Activated CD4-positive, alpha-beta T cell treated with anti-CD3 and anti-CD28 coated beads, Interleukin-10, Interleukin-2, amounts not matched to agents 100 ng/mL and 50 ng/mL, durations not matched to agents 16 hours and 8 hours (primary cell): Measurements from ENCODE around the gene LAMA5.
A peak's percentile ranks its signal among the peaks of the same experiment; 100 is the strongest.

Experiments used
- DNase-seq: peaks from one replicate; pipeline ENCODE4 v3.0.0-alpha.2; 2020

The LAMA5 gene

DNA sequence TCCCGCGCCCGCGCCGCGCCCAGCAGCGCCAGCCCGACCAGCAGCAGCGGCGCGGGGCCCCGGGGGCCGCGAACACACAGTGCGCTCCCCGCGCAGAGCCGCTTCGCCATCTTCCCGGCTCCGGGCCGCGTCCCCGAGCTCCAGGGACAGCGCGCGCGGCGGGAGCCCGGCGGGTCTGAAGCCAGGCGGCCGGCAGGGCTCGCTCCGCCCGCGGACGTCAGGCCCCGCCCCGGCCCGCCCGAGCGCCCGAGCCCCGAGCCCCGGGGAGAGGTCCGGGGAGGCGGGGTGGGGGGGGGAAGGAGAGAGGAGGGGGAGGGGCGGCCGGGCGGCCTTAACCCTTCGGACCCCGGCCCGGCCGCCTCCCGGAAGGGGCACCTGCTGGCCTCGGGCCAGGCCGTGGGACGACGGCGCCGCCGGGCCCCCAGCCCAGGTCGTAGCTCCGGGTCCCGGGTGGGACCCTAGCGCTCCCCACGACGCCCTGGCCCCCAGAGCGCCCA, at the start of gene LAMA5:
Gene LAMA5, minus strand, starts transcription at position 177 of the 497 bp plus-strand sequence. Its CDS starts 67 bp downstream, at position 110.
- DNase-seq, result no peak

DNA sequence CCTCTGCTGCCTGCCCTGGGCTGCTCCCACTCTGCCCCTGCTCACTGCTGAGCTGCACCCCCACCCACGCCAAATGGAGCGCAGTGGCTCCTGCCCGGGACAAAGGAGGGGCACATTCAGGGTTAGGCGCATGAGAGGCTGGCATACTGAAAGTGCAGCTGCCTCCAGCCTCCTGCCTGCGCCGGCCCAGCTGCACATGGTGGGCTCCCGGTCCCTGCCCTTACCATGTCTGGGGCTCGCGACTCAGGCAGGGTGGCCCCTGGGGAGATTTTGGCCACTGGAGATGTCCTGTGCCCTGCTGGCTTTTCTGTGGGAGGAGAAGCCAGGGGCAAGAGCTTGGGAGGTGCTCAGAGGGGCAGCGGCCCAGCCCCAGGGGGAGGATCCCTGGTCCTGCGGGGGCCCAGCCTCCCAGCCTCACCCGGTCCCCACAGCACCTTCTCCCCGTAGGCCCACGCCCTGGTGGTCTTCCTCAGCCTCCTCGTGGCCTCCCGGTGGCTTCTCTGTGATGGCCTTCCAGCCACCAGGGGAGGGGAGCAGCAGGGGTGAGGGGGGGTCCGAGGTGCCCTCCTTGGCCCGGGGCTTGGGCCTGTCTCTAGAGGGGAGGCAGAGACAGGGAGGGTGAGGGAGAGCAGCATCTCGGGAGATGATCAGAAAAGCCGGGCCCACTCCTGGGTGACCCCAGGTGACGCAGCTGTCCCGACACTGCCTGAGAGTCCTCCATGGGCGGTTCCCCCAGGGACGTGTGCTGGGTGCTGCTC, 48.4 kb upstream of the LAMA5 start:
- DNase-seq, result no peak

DNA sequence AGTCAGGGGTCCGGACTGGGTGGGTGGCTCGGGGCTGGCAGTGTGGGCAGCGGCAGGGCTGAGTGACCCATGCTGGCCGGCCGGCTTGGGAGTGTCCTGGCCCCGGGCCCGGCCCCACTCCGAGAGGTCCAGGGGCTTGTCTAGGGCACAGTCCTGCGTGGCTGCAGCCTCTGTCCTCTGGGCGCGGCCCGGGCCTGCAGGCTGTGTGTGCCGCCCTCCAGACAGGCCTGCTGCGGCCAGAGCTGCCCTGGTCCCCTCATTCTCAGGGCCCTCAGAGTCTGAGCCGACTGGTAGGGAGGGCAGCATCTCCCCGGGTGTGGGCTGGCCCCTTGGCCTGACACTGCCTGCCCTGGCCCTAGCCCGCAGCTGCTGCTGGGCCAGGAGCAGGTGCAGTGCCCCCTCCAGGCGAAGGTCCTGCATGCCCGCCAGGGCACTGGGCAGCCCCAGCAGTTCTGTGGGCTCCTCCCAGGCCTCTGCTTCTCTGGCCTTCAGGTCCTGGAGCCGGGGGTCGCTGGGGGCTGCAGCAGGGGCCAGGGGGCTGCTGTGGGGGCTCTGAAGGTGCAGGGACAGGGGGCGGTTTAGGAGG, 46.9 kb upstream of the LAMA5 start:
- no peak for DNase-seq

DNA sequence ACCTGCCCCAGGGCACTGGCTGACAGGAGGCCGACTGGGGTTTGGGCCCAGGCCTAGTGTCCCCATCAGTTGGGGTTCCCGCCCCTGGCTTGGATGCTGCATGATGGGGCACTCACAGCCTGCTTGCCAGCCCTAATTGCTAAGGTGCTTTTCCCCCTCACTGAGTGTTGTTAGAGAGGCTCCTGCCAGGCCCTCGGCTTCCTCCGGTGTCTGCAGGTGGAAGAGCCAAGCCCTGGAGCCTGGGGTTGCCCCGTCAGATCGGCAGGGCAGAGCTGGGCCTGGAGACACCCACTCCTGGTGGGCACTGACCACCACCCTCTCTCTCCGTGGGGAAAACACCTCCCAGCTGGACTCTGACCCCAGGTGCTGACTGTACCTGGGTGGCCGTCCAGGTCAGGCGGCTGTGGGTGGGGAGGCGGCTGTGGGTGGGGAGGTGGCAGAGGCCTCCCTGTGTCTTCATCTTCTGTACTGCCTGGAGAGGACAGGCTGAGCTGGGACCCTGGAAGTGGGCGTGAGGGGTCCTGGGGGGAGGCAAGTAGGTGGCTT, 46.0 kb upstream of the LAMA5 start:
- DNase-seq, result no peak

DNA sequence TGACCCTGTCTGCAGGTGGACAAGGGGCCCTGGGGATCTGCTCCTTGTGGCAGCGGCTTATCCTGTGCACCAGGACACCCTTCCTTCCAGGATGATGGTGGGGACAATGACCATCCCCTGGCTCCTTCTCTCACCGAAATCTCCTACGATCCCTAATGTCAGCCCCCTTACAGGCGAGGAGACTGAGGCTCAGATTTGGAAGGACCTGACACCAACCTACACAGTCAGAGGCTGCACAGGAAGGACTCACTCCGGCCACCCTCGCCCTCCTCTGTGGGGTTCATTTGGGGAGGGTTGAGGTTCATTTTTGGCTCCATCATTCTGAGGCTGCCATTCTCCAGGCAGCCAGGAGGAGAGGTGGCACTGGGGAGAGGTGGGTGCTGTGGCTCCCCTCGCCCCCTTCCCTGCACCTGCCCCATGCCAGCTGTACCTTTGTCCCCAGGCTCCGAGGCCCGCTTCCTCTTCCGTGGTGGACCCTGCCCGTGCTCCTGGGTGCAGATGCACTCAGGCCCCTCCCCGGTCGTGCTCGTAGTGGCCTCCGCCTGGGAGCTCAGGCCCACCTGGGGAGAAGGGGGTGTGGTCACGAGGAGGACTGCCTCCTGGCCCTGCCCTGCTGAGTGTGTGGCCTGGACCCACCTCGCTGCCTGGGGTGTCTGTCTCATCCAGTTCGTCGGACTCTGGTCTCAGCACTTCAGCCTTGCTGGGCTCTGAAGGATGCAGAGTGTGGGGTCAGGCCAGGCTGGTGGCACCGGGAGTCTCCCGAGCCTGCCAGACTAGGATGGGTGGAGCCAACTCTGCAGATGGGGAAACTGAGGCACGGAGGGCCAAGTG, 45.3 kb upstream of the LAMA5 start:
- DNase-seq, result no peak

GRCh38 chr20:62411479-62412193, 44.5 kb upstream of the LAMA5 start:
- no peak for DNase-seq

- DNase-seq, result no peak
Observed at GRCh38 chr20:62410746-62411478, 43.8 kb upstream of the LAMA5 start.

GRCh38 chr20:62409931-62410745, 43.0 kb upstream of the LAMA5 start:
- peak; percentile 48 for DNase-seq

GRCh38 chr20:62409086-62409853, 42.2 kb upstream of the LAMA5 start:
- no peak for DNase-seq

DNA sequence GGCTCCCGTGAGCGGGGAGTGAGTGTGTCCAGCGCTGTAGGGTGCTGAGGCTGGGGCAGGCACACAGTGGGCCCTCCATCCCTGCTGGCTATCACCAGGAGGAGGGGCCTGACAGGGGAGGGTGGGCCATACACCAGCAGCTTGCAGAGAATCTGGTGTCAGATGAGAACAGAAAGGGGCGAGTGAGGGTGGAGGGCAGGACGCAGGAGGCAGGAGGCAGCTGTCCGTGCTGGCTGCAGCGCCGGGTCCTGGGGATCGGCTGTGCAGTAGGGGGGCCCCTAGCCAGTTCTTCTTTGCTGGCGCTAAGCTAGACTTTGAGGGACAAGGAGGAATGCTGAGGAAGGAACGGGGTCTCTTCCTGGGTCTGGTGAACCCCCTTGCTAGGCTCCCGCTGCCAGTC, 41.5 kb upstream of the LAMA5 start:
- no peak for DNase-seq

GRCh38 chr20:62408055-62408454, 40.9 kb upstream of the LAMA5 start:
- no peak for DNase-seq

DNA sequence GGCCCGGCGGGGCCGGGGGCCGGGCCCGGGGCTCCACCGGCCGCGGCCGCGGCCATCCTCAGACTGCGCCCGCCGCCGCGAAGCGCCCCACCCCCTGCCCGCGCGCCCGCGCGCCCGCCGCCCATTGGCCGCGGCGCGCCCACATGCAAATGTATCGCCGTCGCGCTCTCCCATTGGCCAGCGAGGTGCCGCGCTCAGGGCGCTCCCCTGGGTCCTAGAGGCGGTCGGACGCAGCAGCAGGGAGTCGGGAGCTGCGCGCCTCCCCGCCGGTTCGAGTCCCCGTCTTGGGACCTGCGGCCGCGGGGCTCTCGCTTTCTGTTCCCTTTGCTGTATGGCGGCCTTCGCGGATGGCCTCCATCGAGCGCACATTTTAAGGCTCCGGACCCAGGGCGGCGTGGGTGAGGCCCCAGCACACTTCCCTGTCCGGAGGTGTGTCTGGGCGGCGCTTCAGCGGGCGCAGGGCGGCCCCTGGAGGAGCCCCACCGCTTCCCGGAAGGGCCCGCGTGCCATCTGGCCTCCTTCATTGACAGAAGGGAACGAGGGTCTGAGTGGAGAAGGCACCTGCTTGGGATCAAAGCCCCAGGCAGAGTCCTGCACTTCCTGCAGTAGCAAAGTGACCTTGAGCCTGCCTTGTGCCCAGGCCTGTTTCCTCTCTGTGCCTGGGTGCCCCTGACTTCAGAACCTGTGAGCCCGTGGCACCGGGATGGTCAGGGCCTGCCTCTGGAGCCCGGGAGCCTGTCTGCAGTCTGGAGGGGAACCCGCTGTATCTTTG, 40.3 kb upstream of the LAMA5 start, which contains the start of gene CABLES2:
Gene CABLES2, minus strand, starts transcription at position 65 of the 772 bp plus-strand sequence. Its CDS starts 9 bp downstream, at position 56.
- peak; percentile 96 for DNase-seq

DNA sequence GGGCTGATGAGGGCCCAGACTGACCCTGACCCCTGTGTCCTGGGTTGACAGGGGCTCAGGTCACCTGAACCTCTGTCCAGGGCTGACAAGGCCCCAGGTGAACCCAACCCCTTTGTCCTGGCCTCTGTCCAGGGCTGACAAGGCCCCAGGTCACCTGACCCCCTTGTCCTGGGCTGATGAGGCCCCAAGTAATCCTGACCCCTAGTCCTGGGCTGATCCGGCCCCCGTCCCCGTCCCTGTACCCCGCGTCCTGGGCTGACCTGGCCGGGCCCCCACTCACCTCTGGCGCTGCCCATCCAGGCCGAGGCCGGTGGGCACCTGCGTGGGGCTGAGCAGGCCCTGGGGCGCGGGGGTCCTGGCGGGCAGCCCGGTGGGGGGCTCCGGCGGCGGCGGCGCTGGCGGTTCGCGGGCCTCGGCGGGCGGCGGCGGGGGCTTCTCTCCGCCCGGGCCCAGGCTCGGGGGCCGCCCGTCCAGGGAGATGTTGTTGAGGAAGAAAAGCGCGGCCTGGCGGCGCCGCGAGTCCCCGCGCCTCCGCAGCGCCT, 39.6 kb upstream of the LAMA5 start:
- DNase-seq, result no peak

- DNase-seq, result no peak
Observed at GRCh38 chr20:62405981-62406513, 38.9 kb upstream of the LAMA5 start.

- DNase-seq, result no peak
Observed at GRCh38 chr20:62405108-62405980, 38.2 kb upstream of the LAMA5 start.

- DNase-seq, result no peak
Observed at GRCh38 chr20:62404761-62405107, 37.6 kb upstream of the LAMA5 start.

GRCh38 chr20:62404112-62404665, 37.1 kb upstream of the LAMA5 start:
- no peak for DNase-seq
